ENCODE data around the gene DCK. TPM values are rescaled to one million over a fixed set of nuclear protein-coding genes. Genes with fewer than 3 reads are reported as not detected.

The DCK gene
- total RNA-seq (2013): 26.5 TPM
- polyA plus RNA-seq (10 to 100 TPM; 13.3 to 56.6 (median 47.3) TPM), polyA minus RNA-seq (13.2 and 23.2 TPM in 2 replicates), total RNA-seq (6.7 to 30.3 (median 20.9) reads per million in 11 experiments)

GRCh38 chr4:70993181-70994068 lies at the start of gene DCK:
TSS of gene DCK (plus strand) at chr4:70993649. CDS start at chr4:70993836, 187 bp downstream.
- H3K36me3 ChIP-seq (replicated peaks in 1 of 2; ENCODE audit: control insufficient read depth in 1 of 2, insufficient read depth in 2 of 2, low read length in 2 of 2): peaks cover 1% of the 10 kb centered on the region in 2 donors
- DNase-seq: peak; percentile 81 to 86 (median 81)
- peaks cover 60% of the 10 kb centered on the region for H3K79me2 ChIP-seq (ENCODE audit: insufficient read depth, low read length)
- H3K27ac ChIP-seq (ENCODE audit: low read depth in 1 of 2, low read length in 2 of 2): peak within 1 kb of the TSS; percentile 76 to 92
- H2AFZ ChIP-seq (ENCODE audit: insufficient read depth, low read depth, low read length, poor library complexity, severe bottlenecking): peak within 1 kb of the TSS; percentile 98
- peak within 1 kb of the TSS; percentile 68 to 99 (median 92) for H3K4me3 ChIP-seq (replicated peaks in 1 of 3; ENCODE audit: low read depth in 2 of 3, low read length in 3 of 3)
- Mint-ChIP-seq H3K4me1 (peaks cover 48% of the 10 kb centered on the region), H3K27ac (peak within 1 kb of the TSS; percentile 84 to 96 (median 88)), H3K36me3 (peaks cover under 1 to 3% of the 10 kb centered on the region in 2 donors), H3K4me3 (peak within 1 kb of the TSS; percentile 92 to 95), H3K9me3 (no peaks in the 10 kb centered on the region), H3K27me3 (ENCODE audit: low read depth in 3 of 3) (no peaks in the 10 kb centered on the region)
- H3K27me3 ChIP-seq (ENCODE audit: control insufficient read depth in 2 of 2, insufficient read depth in 2 of 2, low read length in 2 of 2): no peaks in the 10 kb centered on the region
- peak within 1 kb of the TSS; percentile 89 for H3K4me2 ChIP-seq (replicated peaks; ENCODE audit: extremely low read depth, low read length, poor library complexity, severe bottlenecking)
- WGBS (ENCODE audit: insufficient coverage): under 1% methylated on average over 73 of the region's 74 CpGs
- peaks cover 44% of the 10 kb centered on the region for H4K20me1 ChIP-seq (ENCODE audit: insufficient read depth, low read length)
- H3K9ac ChIP-seq (ENCODE audit: insufficient read depth, low read length, poor library complexity, severe bottlenecking): peak within 1 kb of the TSS; percentile 84
- peaks cover 49 to 51% of the 10 kb centered on the region in 2 donors for H3K4me1 ChIP-seq (ENCODE audit: control insufficient read depth in 1 of 2, insufficient read depth in 2 of 2, low read length in 2 of 2)
- no peak for TF ChIP-seq CTCF (IDR thresholded peaks at IDR 0.05)
- H3K9me3 ChIP-seq (replicated peaks in 1 of 2; ENCODE audit: control insufficient read depth in 1 of 2, insufficient read depth in 1 of 2, low read length in 2 of 2): no peaks in the 10 kb centered on the region
- intact Hi-C loops (cut with micrococcal nuclease): loop anchor here (5.0 to 10.0 kb wide), 4 partner anchors 46 to 156 kb away; partner anchors contain the start of genes GRSF1 (in 1 of the 2) and MOB1B (in 1 of the 2)

GRCh38 chr4:70945046-70945445 lies 48.4 kb upstream of the DCK start:
- Mint-ChIP-seq H3K4me3 (peak overlapping the region in 1 of 2 donors; percentile 42), H3K4me1 (peaks cover 69% of the 10 kb centered on the region), H3K27ac (peak overlapping the region; percentile 71 to 95 (median 92)), H3K27me3 (ENCODE audit: low read depth in 3 of 3) (no peaks in the 10 kb centered on the region), H3K9me3 (peaks cover 0 to 2% (median 0%) of the 10 kb centered on the region in 7 donors), H3K36me3 (peaks cover 4 to 6% of the 10 kb centered on the region in 2 donors)
- TF ChIP-seq CTCF (IDR thresholded peaks at IDR 0.05): no peak
- Histone ChIP-seq H3K4me3 (replicated peaks in 1 of 3; ENCODE audit: low read depth in 2 of 3, low read length in 3 of 3) (peak overlapping the region in 1 of 3 experiments; percentile 65), H3K4me1 (ENCODE audit: control insufficient read depth in 1 of 2, insufficient read depth in 2 of 2, low read length in 2 of 2) (peaks cover 72 to 80% of the 10 kb centered on the region in 2 donors), H3K9ac (ENCODE audit: insufficient read depth, low read length, poor library complexity, severe bottlenecking) (no peak overlapping the region), H3K4me2 (replicated peaks; ENCODE audit: extremely low read depth, low read length, poor library complexity, severe bottlenecking) (peak overlapping the region; percentile 71), H3K27me3 (ENCODE audit: control insufficient read depth in 2 of 2, insufficient read depth in 2 of 2, low read length in 2 of 2) (no peaks in the 10 kb centered on the region), H3K27ac (ENCODE audit: low read depth in 1 of 2, low read length in 2 of 2) (peak overlapping the region in 1 of 2 donors; percentile 77), H2AFZ (ENCODE audit: insufficient read depth, low read depth, low read length, poor library complexity, severe bottlenecking) (no peak overlapping the region), H3K9me3 (replicated peaks in 1 of 2; ENCODE audit: control insufficient read depth in 1 of 2, insufficient read depth in 1 of 2, low read length in 2 of 2) (no peaks in the 10 kb centered on the region), H3K36me3 (replicated peaks in 1 of 2; ENCODE audit: control insufficient read depth in 1 of 2, insufficient read depth in 2 of 2, low read length in 2 of 2) (peaks cover 0 to 1% of the 10 kb centered on the region in 2 donors), H4K20me1 (ENCODE audit: insufficient read depth, low read length) (no peaks in the 10 kb centered on the region), H3K79me2 (ENCODE audit: insufficient read depth, low read length) (peaks cover 74% of the 10 kb centered on the region)
- peak; percentile 61 to 80 (median 62) for DNase-seq
- intact Hi-C loops (cut with micrococcal nuclease): loop anchor here (5.0 to 10.0 kb wide), 3 partner anchors 47 to 50 kb away; partner anchors contain the start of gene DCK (in 2 of the 2)
- WGBS (ENCODE audit: insufficient coverage): no CpG with 5 or more reads among the region's 3 CpGs
